Panc1 (cell line): ENCODE data around the gene MBOAT1. TPM values are rescaled to one million over a fixed set of nuclear protein-coding genes. Genes with fewer than 3 reads are reported as not detected.

Source experiments
- ATAC-seq: fragments of 200-7000 bp; cut with Tn5 transposase; 2 replicates; pipeline ENCODE4 v1.9.1; 2020; ENCODE audit warnings: mild to moderate bottlenecking, moderate library complexity
- BruUV-seq: library from RNA; stranded (reverse); fragments of 400-500 nt; replicated peaks from 2 replicates; lab custom pipeline; 2021; lab: Mats Ljungman, UMichigan
- CTCF ChIA-PET: fragments of 300-600 bp; sonication (Branson Sonifier 250); formaldehyde crosslinking; loops from one replicate; lab custom pipeline; 2022; ENCODE audit warnings: antibody characterized with exemption; lab: Charles Lee
- POLR2A ChIA-PET: fragments of 300-600 bp; sonication (Branson Sonifier 250); formaldehyde crosslinking; loops from one replicate; lab custom pipeline; 2022; ENCODE audit warnings: antibody characterized with exemption; lab: Charles Lee
- DNase-seq: peaks from one replicate; pipeline ENCODE4 v3.0.0-alpha.2; 2010; ENCODE audit warnings: low read depth, low spot score
- H3K27ac ChIP-seq: 2 replicates; pipeline ENCODE4 v1.5.1; 2011; ENCODE audit warnings: mild to moderate bottlenecking, low read length, inconsistent platforms
- H3K27me3 ChIP-seq: fragments of 200-500 bp; sonication (Bioruptor generic); 2 replicates; pipeline ENCODE4 v1.6.0; 2014; ENCODE audit warnings: low read length, inconsistent platforms; ENCODE audit not compliant: control insufficient read depth, insufficient read depth
- H3K36me3 ChIP-seq: fragments of 200-500 bp; sonication (Bioruptor generic); 2 replicates; pipeline ENCODE4 v1.5.1; 2014; ENCODE audit warnings: inconsistent platforms, mild to moderate bottlenecking, low read length, moderate library complexity; ENCODE audit not compliant: control insufficient read depth, insufficient read depth
- H3K4me1 ChIP-seq: 2 replicates; pipeline ENCODE4 v1.5.1; 2011; ENCODE audit warnings: inconsistent platforms, mild to moderate bottlenecking, low read length, moderate library complexity; ENCODE audit not compliant: control insufficient read depth, insufficient read depth
- H3K4me3 ChIP-seq, 2 experiments: 2 replicates each; pipeline ENCODE4 v1.5.1; 2011 to 2012; ENCODE audit warnings: low read depth in 2 of 2, low read length in 2 of 2, mild to moderate bottlenecking in 2 of 2, inconsistent platforms in 1 of 2, moderate library complexity in 1 of 2
- H3K9me3 ChIP-seq: fragments of 200-500 bp; sonication (Bioruptor generic); 2 replicates; pipeline ENCODE4 v1.5.1; 2014; ENCODE audit warnings: low read depth, mild to moderate bottlenecking, inconsistent platforms, low read length, moderate library complexity; ENCODE audit not compliant: control insufficient read depth, insufficient read depth
- POLR2AphosphoS5 ChIP-seq: IDR thresholded peaks from 2 replicates; pipeline ENCODE4 v1.6.1; 2012; ENCODE audit warnings: mild to moderate bottlenecking, low read depth, low read length, moderate library complexity
- SIN3A ChIP-seq: IDR thresholded peaks from 2 replicates; pipeline ENCODE4 v1.6.1; 2012; ENCODE audit warnings: low read depth, mild to moderate bottlenecking, low read length, moderate library complexity, borderline replicate concordance; ENCODE audit not compliant: insufficient read depth
- TCF7L2 ChIP-seq: IDR thresholded peaks from 2 replicates; pipeline ENCODE4 v1.6.1; 2011; ENCODE audit warnings: mild to moderate bottlenecking, low read depth, low read length, inconsistent platforms
- in situ Hi-C: cut with HindIII; loops from 2 replicates; pipeline ENCODE4 v1.10.0; 2016; ENCODE audit warnings: low sequenced_read_pairs, low pct_unique_long_range_greater_than_20kb
- intact Hi-C: fragments of 100-400 bp; cut with micrococcal nuclease; formaldehyde crosslinking; loops from one replicate; pipeline ENCODE4 v1.10.0; 2022; ENCODE audit not compliant: unreplicated experiment
- total RNA-seq: library from RNA; stranded (reverse); gene quantifications from one replicate; pipeline ENCODE4 v1.2.1, GENCODE V29; 2021; ENCODE audit not compliant: unreplicated experiment
- TF ChIP-seq, protein P1 (sequence below): fragments of 450-650 bp; IDR thresholded peaks from 2 replicates; pipeline ENCODE4 v1.5.1; 2017; ENCODE audit warnings: mild to moderate bottlenecking
- TF ChIP-seq, protein P2 (sequence below), 2 experiments: IDR thresholded peaks; 2 replicates each; pipeline ENCODE4 v1.6.1; 2011 to 2012; ENCODE audit warnings: low read depth in 2 of 2, control low read depth in 1 of 2, low read length in 1 of 2, mild to moderate bottlenecking in 1 of 2, moderate library complexity in 1 of 2; ENCODE audit not compliant: insufficient read depth in 1 of 2

MBOAT1 gene
- total RNA-seq, 1 experiment from 2014 or later = 15.1 TPM

- ATAC-seq = no peak
- in situ Hi-C loops = no loop called here
These were observed 19.9 kb upstream of the MBOAT1 start for GRCh38 chr6:20232188-20232587.

DNA sequence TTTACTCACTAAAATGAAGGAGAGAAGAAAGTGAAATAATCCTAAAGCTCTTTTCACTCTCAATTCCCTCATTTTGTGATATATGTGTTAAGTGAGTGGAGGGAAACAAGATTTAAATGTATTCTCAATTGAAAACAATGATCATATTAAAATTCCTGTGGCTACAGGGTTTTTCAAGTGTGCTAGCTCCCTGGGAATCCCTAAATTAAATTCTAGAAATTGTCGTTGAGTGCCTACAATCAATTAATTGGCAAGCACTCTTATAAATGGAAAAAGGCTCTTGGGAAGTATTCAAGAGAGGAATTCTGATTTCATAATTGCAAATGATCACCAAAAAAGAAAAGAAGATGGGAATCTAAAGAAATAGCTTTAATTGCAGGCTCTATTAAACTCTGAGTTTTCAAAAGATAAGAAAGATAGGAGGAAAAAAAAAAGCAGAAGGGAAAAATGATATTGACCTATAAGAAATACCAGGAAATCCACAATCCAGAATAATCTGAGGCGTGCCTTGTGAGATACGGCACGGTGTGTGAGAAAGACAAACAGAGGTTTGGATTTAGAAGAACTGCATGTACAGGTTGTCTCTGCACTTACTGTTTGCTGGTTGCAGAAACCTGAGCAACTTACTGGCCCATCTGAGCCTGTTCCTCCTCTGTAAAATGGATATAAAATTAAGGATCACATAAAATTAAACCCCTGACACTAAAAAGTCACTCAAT lies 18.3 kb upstream of the MBOAT1 start:
- no TSS peak for BruUV-seq
- Histone ChIP-seq H3K27ac (no peak overlapping the region), H3K9me3 (no peaks in the 10 kb centered on the region), H3K4me3 (no peak overlapping the region), H3K4me1 (no peaks in the 10 kb centered on the region), H3K27me3 (no peaks in the 10 kb centered on the region), H3K36me3 (no peaks in the 10 kb centered on the region)
- DNase-seq = no peak
- ChIA-PET POLR2A (no interaction called here), CTCF (no interaction called here)
- in situ Hi-C loops = no loop called here
- no peak for ATAC-seq
- intact Hi-C loops = no loop called here
- TF ChIP-seq POLR2AphosphoS5 (no peak), TCF7L2 (no peak), SIN3A (no peak)
- TF ChIP-seq, protein P1, sequence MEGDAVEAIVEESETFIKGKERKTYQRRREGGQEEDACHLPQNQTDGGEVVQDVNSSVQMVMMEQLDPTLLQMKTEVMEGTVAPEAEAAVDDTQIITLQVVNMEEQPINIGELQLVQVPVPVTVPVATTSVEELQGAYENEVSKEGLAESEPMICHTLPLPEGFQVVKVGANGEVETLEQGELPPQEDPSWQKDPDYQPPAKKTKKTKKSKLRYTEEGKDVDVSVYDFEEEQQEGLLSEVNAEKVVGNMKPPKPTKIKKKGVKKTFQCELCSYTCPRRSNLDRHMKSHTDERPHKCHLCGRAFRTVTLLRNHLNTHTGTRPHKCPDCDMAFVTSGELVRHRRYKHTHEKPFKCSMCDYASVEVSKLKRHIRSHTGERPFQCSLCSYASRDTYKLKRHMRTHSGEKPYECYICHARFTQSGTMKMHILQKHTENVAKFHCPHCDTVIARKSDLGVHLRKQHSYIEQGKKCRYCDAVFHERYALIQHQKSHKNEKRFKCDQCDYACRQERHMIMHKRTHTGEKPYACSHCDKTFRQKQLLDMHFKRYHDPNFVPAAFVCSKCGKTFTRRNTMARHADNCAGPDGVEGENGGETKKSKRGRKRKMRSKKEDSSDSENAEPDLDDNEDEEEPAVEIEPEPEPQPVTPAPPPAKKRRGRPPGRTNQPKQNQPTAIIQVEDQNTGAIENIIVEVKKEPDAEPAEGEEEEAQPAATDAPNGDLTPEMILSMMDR = no peak
- TF ChIP-seq, protein P2, sequence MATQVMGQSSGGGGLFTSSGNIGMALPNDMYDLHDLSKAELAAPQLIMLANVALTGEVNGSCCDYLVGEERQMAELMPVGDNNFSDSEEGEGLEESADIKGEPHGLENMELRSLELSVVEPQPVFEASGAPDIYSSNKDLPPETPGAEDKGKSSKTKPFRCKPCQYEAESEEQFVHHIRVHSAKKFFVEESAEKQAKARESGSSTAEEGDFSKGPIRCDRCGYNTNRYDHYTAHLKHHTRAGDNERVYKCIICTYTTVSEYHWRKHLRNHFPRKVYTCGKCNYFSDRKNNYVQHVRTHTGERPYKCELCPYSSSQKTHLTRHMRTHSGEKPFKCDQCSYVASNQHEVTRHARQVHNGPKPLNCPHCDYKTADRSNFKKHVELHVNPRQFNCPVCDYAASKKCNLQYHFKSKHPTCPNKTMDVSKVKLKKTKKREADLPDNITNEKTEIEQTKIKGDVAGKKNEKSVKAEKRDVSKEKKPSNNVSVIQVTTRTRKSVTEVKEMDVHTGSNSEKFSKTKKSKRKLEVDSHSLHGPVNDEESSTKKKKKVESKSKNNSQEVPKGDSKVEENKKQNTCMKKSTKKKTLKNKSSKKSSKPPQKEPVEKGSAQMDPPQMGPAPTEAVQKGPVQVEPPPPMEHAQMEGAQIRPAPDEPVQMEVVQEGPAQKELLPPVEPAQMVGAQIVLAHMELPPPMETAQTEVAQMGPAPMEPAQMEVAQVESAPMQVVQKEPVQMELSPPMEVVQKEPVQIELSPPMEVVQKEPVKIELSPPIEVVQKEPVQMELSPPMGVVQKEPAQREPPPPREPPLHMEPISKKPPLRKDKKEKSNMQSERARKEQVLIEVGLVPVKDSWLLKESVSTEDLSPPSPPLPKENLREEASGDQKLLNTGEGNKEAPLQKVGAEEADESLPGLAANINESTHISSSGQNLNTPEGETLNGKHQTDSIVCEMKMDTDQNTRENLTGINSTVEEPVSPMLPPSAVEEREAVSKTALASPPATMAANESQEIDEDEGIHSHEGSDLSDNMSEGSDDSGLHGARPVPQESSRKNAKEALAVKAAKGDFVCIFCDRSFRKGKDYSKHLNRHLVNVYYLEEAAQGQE (IDR thresholded peaks at IDR 0.05; ENCODE audit: insufficient read depth in 1 of 2, low read depth in 2 of 2, low read length in 1 of 2) = no peak

More at GRCh38 chr6:20232188-20232587, 19.9 kb upstream of the MBOAT1 start:
- H3K27me3 ChIP-seq = no peaks in the 10 kb centered on the region
- no TSS peak for BruUV-seq
- no peaks in the 10 kb centered on the region for H3K4me1 ChIP-seq
- H3K27ac ChIP-seq = no peak overlapping the region
- TF ChIP-seq, protein P1 = no peak
- no peaks in the 10 kb centered on the region for H3K9me3 ChIP-seq
- no peaks in the 10 kb centered on the region for H3K36me3 ChIP-seq
- intact Hi-C loops = no loop called here
- POLR2A ChIA-PET = no interaction called here
- H3K4me3 ChIP-seq = no peak overlapping the region
- CTCF ChIA-PET = no interaction called here
- DNase-seq = no peak
